ENCODE results near the gene GRB14.

GRB14 gene

GRCh38 chr2:164456619-164457018 lies 164.7 kb downstream of the GRB14 start:
- H3K27me3 Mint-ChIP-seq: no peaks in the 10 kb centered on the region
- no peak overlapping the region for H3K4me3 Mint-ChIP-seq
- no peak overlapping the region for H3K27ac Mint-ChIP-seq (ENCODE audit: low read depth)
- ATAC-seq (replicated peaks; ENCODE audit: extremely low read depth, poor library complexity, severe bottlenecking) (no peak), DNase-seq (ENCODE audit: low spot score in 2 of 2) (no peak)
- peaks cover 30% of the 10 kb centered on the region for H3K9me3 Mint-ChIP-seq
- H3K36me3 Mint-ChIP-seq (ENCODE audit: insufficient read depth): no peaks in the 10 kb centered on the region
- no peaks in the 10 kb centered on the region for H3K4me1 Mint-ChIP-seq

DNA sequence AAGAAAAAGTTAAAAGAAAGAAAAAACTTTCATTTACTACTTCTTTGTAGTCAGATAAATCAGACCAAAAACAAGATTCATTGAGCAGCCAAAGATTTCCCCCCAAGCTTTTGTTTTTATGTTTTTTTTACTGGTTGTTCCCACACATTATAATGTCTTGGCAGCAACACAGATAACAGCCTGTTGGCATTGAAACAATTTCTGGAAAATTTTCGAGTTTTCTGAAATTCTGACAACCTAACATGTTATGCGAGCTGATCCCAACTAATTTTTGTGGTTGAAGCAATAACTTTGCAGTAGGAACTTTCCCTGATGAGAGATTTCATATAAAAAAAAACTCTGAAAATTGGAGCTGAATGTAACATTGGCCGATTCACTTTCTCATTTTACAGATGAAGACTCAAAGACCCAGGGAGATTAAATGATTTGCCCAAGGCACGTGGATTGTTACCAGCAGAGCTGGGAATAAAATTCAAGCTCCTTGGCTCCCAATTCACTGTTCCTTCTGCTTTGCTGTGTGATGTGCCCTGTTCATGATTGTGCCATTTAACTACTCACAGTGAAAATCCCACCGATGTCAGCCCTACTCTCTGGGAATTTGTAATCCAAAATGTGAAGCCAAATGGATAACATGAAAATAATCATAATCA lies 167.5 kb downstream of the GRB14 start:
- H3K4me3 Mint-ChIP-seq: no peak overlapping the region
- H3K27ac Mint-ChIP-seq (ENCODE audit: low read depth): no peak overlapping the region
- DNase-seq (ENCODE audit: low spot score in 2 of 2): no peak
- no peak for ATAC-seq (replicated peaks; ENCODE audit: extremely low read depth, poor library complexity, severe bottlenecking)
- H3K36me3 Mint-ChIP-seq (ENCODE audit: insufficient read depth): no peaks in the 10 kb centered on the region
- H3K9me3 Mint-ChIP-seq: peaks cover 12% of the 10 kb centered on the region
- H3K27me3 Mint-ChIP-seq: no peaks in the 10 kb centered on the region
- H3K4me1 Mint-ChIP-seq: no peaks in the 10 kb centered on the region

DNA sequence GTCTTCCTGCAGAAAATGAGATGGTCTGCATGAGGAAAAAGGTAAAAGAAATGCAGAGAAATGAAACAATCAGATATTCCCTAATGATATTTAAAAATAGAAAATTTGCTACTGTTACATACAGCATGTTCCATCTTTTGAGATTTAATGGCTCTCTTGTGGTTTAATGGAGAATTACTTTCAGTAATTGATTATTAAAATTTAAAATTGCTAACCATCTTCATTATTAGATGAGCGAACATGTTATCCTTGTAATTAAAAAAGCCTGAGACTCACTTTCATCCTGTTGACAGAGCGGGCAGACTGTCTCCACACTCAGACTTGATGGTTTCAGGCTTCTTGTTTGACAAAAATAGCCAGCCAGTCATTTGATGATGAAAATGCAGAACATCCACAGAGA lies 171.0 kb downstream of the GRB14 start:
- DNase-seq (ENCODE audit: low spot score in 2 of 2) (no peak), ATAC-seq (replicated peaks; ENCODE audit: extremely low read depth, poor library complexity, severe bottlenecking) (no peak)
- Mint-ChIP-seq H3K27ac (ENCODE audit: low read depth) (no peak overlapping the region), H3K27me3 (no peaks in the 10 kb centered on the region), H3K4me1 (no peaks in the 10 kb centered on the region), H3K36me3 (ENCODE audit: insufficient read depth) (no peaks in the 10 kb centered on the region), H3K4me3 (no peak overlapping the region), H3K9me3 (peaks cover 12% of the 10 kb centered on the region)

DNA sequence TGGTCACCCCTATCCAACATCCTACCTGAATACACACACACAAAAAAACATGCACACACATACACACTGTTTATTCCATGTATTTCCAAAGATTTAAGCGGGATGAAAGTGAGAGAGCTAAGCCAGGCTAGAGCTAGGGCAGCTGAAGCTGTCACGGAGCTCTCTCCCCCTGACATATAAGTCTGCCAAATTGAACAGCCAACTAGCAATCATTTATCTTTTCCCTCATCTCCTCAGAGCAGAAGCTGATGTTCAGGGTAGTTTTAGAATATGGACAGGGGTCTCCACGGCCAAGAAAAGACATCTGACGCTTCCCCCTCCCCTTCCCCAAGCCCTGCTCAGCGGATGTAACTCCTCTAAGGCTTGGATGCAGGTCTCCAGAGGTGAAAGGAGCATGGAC lies 171.6 kb downstream of the GRB14 start:
- Mint-ChIP-seq H3K4me3 (no peak overlapping the region), H3K27me3 (no peaks in the 10 kb centered on the region), H3K9me3 (peaks cover 8% of the 10 kb centered on the region), H3K27ac (ENCODE audit: low read depth) (no peak overlapping the region), H3K4me1 (no peaks in the 10 kb centered on the region), H3K36me3 (ENCODE audit: insufficient read depth) (no peaks in the 10 kb centered on the region)
- ATAC-seq (replicated peaks; ENCODE audit: extremely low read depth, poor library complexity, severe bottlenecking) (no peak), DNase-seq (ENCODE audit: low spot score in 2 of 2) (no peak)

GRCh38 chr2:164447660-164448059 lies 173.6 kb downstream of the GRB14 start:
- Mint-ChIP-seq H3K27ac (ENCODE audit: low read depth) (no peak overlapping the region), H3K4me3 (no peak overlapping the region), H3K36me3 (ENCODE audit: insufficient read depth) (no peaks in the 10 kb centered on the region), H3K9me3 (peaks cover 6% of the 10 kb centered on the region), H3K27me3 (no peaks in the 10 kb centered on the region), H3K4me1 (no peaks in the 10 kb centered on the region)
- ATAC-seq (replicated peaks; ENCODE audit: extremely low read depth, poor library complexity, severe bottlenecking): no peak
- no peak for DNase-seq (ENCODE audit: low spot score in 2 of 2)
